Right lobe of liver (tissue), 4 donors: ENCODE data around the gene ME1.

Experiments
- POLR2A ChIP-seq: fragments of 450-650 bp; IDR thresholded peaks from one replicate; pipeline ENCODE4 v1.6.1; 2017; ENCODE audit warnings: antibody characterized with exemption, mild to moderate bottlenecking
- TF ChIP-seq, protein P1 (sequence below), 4 donors: fragments of 200-600 bp in 3 of 4; fragments of 450-650 bp in 1 of 4; IDR thresholded peaks; one replicate each; pipeline versions ENCODE4 v1.5.1 to v1.8.0; 2016 to 2022; ENCODE audit warnings: antibody characterized with exemption in 4 of 4, mild to moderate bottlenecking in 2 of 4
- donor health status: DM: no; HTN: no; CAD: no.
- donor health status: DM: no; HTN: no; CAD: no.
- donor health status: DM: no; HTN: yes; CAD: no.

DNA sequence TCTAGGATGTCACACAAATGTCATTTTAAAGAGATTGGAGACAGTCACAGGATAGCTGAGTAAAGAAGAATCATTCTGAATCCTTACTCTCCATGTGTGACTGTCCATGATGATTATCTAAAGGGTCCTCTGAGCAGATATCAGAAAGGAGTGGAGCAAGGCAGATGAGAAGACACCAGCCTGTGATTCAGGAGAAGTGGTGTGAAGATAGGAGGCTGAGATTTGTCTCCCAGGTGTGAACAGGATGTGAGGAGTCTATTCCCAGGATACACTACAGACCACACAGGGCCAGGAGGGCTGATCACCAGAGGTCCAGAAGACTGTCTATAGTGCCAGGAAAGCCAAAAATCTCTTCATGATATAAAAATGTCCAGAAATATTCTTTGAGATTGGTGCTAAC lies 210.7 kb downstream of the ME1 start:
- TF ChIP-seq, protein P1, sequence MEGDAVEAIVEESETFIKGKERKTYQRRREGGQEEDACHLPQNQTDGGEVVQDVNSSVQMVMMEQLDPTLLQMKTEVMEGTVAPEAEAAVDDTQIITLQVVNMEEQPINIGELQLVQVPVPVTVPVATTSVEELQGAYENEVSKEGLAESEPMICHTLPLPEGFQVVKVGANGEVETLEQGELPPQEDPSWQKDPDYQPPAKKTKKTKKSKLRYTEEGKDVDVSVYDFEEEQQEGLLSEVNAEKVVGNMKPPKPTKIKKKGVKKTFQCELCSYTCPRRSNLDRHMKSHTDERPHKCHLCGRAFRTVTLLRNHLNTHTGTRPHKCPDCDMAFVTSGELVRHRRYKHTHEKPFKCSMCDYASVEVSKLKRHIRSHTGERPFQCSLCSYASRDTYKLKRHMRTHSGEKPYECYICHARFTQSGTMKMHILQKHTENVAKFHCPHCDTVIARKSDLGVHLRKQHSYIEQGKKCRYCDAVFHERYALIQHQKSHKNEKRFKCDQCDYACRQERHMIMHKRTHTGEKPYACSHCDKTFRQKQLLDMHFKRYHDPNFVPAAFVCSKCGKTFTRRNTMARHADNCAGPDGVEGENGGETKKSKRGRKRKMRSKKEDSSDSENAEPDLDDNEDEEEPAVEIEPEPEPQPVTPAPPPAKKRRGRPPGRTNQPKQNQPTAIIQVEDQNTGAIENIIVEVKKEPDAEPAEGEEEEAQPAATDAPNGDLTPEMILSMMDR (IDR thresholded peaks at IDR 0.05) = no peak
- TF ChIP-seq POLR2A = no peak
